Stimulated activated naive CD4-positive, alpha-beta T cell (primary cell): ENCODE data around the gene APBA3.

Experiments used
- DNase-seq, 6 experiments: peaks; one replicate each; lab custom pipeline; 2025; lab: John Stamatoyannopoulos, UW

The APBA3 gene, protein sequence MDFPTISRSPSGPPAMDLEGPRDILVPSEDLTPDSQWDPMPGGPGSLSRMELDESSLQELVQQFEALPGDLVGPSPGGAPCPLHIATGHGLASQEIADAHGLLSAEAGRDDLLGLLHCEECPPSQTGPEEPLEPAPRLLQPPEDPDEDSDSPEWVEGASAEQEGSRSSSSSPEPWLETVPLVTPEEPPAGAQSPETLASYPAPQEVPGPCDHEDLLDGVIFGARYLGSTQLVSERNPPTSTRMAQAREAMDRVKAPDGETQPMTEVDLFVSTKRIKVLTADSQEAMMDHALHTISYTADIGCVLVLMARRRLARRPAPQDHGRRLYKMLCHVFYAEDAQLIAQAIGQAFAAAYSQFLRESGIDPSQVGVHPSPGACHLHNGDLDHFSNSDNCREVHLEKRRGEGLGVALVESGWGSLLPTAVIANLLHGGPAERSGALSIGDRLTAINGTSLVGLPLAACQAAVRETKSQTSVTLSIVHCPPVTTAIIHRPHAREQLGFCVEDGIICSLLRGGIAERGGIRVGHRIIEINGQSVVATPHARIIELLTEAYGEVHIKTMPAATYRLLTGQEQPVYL

GRCh38 chr19:3761382-3762129 is at the start of gene APBA3:
TSS of gene APBA3 (minus strand) at chr19:3761692. CDS start at chr19:3760264, 1,428 bp downstream.
- DNase-seq, result peak; percentile 80 to 93 (median 92)

- DNase-seq, result no peak
Observed at GRCh38 chr19:3810708-3811355, 49.3 kb upstream of the APBA3 start.

DNA sequence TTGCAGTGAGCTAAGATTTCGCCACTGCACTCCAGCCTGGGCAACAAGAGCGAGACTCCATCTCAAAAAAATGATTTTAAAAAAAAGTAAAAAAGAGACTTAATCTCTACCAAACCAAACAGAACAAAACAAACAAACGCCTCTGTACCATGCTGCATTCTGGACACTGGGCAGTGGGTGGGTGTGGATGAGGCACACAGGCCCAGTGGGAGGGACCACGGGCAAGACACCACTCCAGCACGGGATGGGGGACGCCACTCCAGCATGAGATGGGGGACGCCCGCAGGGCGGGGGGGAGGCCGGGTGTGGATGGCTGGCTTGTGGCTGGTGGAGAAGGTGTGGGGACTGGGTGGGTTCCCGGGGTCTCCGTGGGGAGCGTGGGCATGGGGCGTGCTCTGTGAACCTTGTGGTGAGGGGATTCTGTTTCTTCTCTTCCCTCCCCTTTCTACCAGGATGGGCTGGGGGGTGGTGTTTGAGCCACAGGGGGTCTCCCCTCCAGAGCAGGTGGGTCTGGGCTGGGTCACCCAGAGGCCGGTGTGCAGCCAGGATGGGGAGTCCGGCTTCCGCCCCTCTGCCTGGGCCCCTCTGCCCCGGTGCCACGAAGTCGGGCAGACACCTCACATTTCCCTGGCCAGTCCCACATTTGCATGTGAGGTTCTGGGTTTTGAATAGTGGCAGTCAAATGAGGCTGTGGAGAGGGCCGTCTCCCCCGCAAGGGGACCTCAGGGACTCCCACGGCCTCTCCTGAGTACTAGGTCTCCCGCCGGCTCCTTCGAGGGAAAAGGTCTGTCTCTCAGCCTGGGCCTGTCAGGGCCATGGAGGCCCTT is 48.6 kb upstream of the APBA3 start:
- no peak for DNase-seq

- DNase-seq, result no peak
Observed at GRCh38 chr19:3808420-3809143, 47.1 kb upstream of the APBA3 start.

DNA sequence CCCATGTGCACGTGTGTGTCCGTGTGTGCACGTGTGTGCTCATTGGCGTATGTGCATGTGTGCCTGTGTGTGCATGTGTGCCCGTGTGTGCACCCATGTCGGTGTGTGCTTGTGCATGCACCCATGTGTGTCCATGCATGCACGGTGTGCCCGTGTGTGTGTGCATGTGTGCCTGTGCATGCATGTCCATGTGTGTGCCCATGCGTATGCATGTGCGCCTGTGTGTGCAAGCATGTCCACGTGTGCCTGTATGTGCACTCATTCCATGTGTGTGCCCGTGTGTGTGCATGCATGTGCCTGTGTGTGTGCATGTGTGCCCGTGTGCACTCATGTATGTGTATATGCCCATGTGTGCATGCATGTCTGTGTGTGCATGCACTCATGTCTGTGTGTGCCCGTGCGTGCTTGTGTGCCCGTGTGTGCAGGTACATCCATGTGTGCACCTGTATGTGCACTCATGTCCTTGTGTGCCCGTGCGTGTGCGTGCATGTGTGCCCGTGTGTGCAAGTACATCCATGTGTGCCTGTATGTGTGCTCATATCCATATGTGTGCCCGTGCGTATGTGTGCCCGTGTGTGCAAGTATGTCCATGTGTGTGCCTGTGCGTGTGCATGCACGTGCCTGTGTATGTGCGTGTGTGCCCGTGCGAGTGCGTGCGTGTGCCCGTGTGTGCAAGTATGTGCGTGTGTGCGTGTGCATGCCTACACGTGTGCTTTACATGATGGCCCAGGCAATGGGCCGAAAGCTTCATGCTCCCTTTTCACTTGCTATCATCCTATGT is 46.3 kb upstream of the APBA3 start:
- no peak for DNase-seq

- no peak for DNase-seq
Observed at GRCh38 chr19:3807131-3807480, 45.6 kb upstream of the APBA3 start.

- no peak for DNase-seq
Observed at GRCh38 chr19:3805859-3806258, 44.4 kb upstream of the APBA3 start.

GRCh38 chr19:3804429-3804828 is 42.9 kb upstream of the APBA3 start:
- DNase-seq, result no peak

GRCh38 chr19:3803986-3804385 is 42.5 kb upstream of the APBA3 start:
- no peak for DNase-seq

GRCh38 chr19:3803114-3803888 is 41.8 kb upstream of the APBA3 start:
- no peak for DNase-seq

DNA sequence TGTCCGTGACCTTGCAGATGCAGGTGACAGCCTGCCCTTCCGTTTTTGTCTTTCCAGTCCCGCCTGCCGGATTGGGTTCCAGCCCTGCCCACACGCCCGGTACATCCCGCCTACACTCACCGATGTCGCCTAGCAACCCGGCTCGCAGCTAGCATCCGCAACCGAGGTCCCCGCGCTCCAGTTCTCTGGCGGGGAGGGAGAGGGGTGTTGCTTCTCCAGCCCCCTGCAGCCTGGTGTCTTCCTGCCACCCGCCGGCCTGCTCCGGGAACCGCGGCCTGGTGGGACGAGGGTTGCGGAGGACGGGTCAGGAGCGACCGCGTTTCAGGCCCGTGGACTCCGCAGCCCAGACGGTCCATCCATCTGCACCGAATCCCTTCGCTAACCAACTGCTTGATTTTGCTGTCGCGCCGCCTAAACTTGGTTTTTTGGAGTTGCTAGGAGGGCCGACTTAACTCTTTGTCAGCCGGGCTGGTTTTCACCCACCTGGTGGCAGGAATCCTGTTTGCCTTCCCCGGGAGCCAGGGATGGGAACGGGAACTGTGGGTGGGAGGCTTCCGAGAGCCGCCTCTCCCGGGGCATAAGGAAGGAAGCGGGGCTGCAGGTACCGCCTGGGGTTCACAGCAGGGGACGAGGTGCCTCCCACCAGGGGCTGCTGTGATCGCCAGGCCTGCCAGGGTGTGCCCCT is 40.1 kb upstream of the APBA3 start:
- DNase-seq, result peak; percentile 23 to 62 (median 32)

DNA sequence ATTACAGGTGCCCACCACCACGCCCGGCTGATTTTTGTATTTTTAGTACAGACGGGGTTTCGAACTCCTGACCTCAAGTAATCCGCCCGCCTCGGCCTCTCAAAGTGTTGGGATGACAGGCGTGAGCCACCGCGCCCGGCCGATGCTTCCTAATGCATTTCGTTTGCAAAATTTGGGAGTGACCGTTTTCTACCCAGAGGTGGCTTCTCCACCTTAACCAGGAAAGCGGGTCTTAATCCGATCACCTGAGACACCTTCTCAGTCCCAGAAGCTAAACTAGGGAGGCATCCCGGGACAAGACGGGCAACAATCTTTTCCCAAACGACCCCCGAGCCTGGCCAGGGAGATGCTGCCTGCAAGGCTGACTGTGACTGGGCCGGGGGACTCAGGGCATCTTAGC is 39.5 kb upstream of the APBA3 start:
- no peak for DNase-seq

DNA sequence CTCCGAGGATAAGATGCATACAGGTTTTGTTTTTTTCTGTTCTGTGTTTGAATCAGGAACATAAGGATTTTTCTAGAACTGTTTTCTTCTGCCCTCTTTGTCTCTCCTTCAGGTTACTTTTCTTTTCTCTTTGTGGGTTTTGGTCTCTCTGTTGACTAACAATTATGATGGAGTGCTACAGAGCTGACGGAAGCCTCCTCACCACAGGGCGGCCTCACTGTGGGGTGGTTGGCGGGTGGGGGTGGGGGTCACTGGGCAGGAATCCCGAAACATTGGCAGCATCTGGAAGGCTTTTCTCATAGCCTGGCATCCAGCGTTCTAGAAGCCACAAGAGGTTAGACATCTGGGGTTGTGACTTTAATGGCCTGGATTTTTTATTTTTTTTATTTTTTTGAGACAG is 36.6 kb upstream of the APBA3 start:
- DNase-seq, result peak in 3 of 6 experiments; percentile 30 to 52 (median 49)

- no peak for DNase-seq
Observed at GRCh38 chr19:3796358-3796757, 34.9 kb upstream of the APBA3 start.

DNA sequence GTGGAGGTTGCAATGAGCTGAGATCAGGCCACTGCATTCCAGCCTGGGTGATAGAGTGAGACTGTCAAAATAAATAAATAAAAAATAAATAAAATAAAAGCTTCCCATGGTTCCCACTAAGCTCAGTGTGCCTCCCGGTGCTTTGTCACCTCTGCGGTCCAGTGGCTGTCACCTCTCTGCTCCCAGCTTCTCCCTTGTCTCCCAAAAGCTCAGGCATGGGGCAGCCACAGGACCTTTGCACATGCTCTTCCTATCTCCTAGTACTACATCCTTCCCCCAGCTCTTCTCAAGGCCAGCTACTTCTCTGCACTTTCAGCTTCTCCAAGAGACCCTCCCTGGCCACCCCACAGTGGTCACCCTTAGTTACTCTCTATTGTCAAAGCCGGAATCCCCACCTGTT is 32.3 kb upstream of the APBA3 start:
- no peak for DNase-seq

GRCh38 chr19:3792114-3792513 is 30.6 kb upstream of the APBA3 start:
- no peak for DNase-seq

DNA sequence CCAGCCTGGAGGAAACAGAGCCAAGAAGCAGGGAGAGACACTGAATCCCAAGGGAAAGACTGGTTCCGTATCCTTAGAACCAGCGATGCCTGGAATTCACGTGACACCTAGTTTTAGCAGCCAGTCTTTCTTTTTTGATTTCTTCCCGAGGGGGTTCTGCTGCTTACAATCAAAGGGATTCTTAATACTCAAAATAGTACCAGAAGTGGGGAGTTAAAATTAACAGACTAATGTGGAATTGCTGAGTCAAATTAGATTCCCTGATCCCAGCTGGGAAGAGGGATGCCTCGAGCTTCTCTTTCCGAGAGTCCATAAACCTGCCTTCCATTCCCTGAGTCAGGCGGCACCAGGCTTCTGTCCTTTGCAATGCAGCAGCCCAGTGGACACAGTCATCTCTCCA is 29.4 kb upstream of the APBA3 start:
- no peak for DNase-seq

GRCh38 chr19:3790209-3790734 is 28.8 kb upstream of the APBA3 start:
- DNase-seq, result no peak
